Endothelial cell of umbilical vein (primary cell): Measurements from ENCODE around the gene MED16. TPM values are rescaled to one million over a fixed set of nuclear protein-coding genes. Genes with fewer than 3 reads are reported as not detected.

Source experiments
- BruUV-seq: library from RNA; stranded (reverse); fragments of 400-500 nt; replicated peaks from 2 replicates; lab custom pipeline; 2021; lab: Mats Ljungman, UMichigan
- CTCF ChIA-PET: fragments of 300-600, 350-600 bp; sonication (Branson Sonifier 250); formaldehyde crosslinking; loops from one replicate; lab custom pipeline; 2021; ENCODE audit warnings: antibody characterized with exemption, inconsistent platforms; lab: Charles Lee
- POLR2A ChIA-PET: fragments of 300-600, 350-600 bp; sonication (Branson Sonifier 250); formaldehyde crosslinking; loops from one replicate; lab custom pipeline; 2021; ENCODE audit warnings: antibody characterized with exemption, inconsistent platforms; lab: Charles Lee
- DNase-seq: peaks from one replicate; pipeline ENCODE4 v3.0.0-alpha.2; 2011; ENCODE audit warnings: low read depth, low spot score
- FAIRE-seq: peaks from 2 replicates; lab custom pipeline; 2011; peaks lifted over from hg19 to GRCh38; lab: Jason Lieb, UNC
- H2AFZ ChIP-seq: 2 replicates; pipeline ENCODE4 v1.6.0; 2012; ENCODE audit warnings: low read depth, low read length, control low read depth, inconsistent platforms
- H3K27ac ChIP-seq: 2 replicates; pipeline ENCODE4 v1.5.1; 2011; ENCODE audit warnings: low read depth, mild to moderate bottlenecking, control low read depth, low read length, moderate library complexity; ENCODE audit not compliant: insufficient read depth
- H3K27me3 ChIP-seq, 2 experiments: 2 replicates each; pipeline versions ENCODE4 v1.6.0 to v1.6.1; 2011; ENCODE audit warnings: low read length in 2 of 2, mixed read lengths in 1 of 2; ENCODE audit not compliant: control insufficient read depth in 2 of 2, insufficient read depth in 2 of 2
- H3K36me3 ChIP-seq, 2 experiments: 2 replicates in 1 of 2; 3 replicates in 1 of 2; pipeline ENCODE4 v1.5.1; 2011; ENCODE audit warnings: low read length in 2 of 2, mild to moderate bottlenecking in 1 of 2, moderate library complexity in 1 of 2; ENCODE audit not compliant: control insufficient read depth in 2 of 2, insufficient read depth in 2 of 2; ENCODE audit errors: extremely low read depth in 1 of 2
- H3K4me1 ChIP-seq: 3 replicates; pipeline ENCODE4 v1.5.1; 2011; ENCODE audit warnings: mild to moderate bottlenecking, low read length; ENCODE audit not compliant: control insufficient read depth, insufficient read depth; ENCODE audit errors: extremely low read depth
- H3K4me2 ChIP-seq: 2 replicates; pipeline ENCODE4 v1.6.1; 2011; ENCODE audit warnings: low read length, control low read depth, mixed read lengths; ENCODE audit not compliant: insufficient read depth
- H3K4me3 ChIP-seq, 3 experiments: fragments of 200-600 bp in 1 of 3; sonication (generic), shearing (Covaris generic) in 1 of 3; replicated peaks in 1 of 3; 2 replicates each; pipeline ENCODE4 v1.5.1; 2011 to 2016; ENCODE audit warnings: control low read depth in 3 of 3, low read length in 3 of 3, mild to moderate bottlenecking in 2 of 3, inconsistent platforms in 1 of 3, low read depth in 1 of 3, moderate library complexity in 1 of 3; ENCODE audit not compliant: insufficient read depth in 1 of 3
- H3K79me2 ChIP-seq: 2 replicates; pipeline ENCODE4 v1.6.0; 2012; ENCODE audit warnings: low read length, inconsistent platforms; ENCODE audit not compliant: control insufficient read depth, insufficient read depth
- H3K9ac ChIP-seq: replicated peaks from 2 replicates; pipeline ENCODE3; 2011; ENCODE audit warnings: low read length, control low read depth; ENCODE audit not compliant: insufficient read depth; ENCODE audit errors: extremely low read depth
- H3K9me1 ChIP-seq: replicated peaks from 3 replicates; pipeline ENCODE4 v1.6.0; 2011; ENCODE audit warnings: mild to moderate bottlenecking, low read length; ENCODE audit not compliant: control insufficient read depth, insufficient read depth; ENCODE audit errors: extremely low read depth
- H3K9me3 ChIP-seq: replicated peaks from 2 replicates; pipeline ENCODE4 v1.5.1; 2012; ENCODE audit warnings: low read length, inconsistent platforms; ENCODE audit not compliant: control insufficient read depth, insufficient read depth
- H4K20me1 ChIP-seq: replicated peaks from 2 replicates; pipeline ENCODE3; 2011; ENCODE audit warnings: mild to moderate bottlenecking, low read length; ENCODE audit not compliant: control insufficient read depth, insufficient read depth; ENCODE audit errors: extremely low read depth
- CTCF ChIP-seq, 2 donors: IDR thresholded peaks; 1 replicate in 1 of 2; 2 replicates in 1 of 2; pipeline ENCODE4 v1.5.1; 2011; ENCODE audit warnings: low read length in 2 of 2, mild to moderate bottlenecking in 2 of 2, moderate library complexity in 2 of 2, control low read depth in 1 of 2, inconsistent platforms in 1 of 2, low read depth in 1 of 2; ENCODE audit not compliant: insufficient read depth in 1 of 2; ENCODE audit errors: extremely low read depth in 1 of 2
- EZH2 ChIP-seq: IDR thresholded peaks from 2 replicates; pipeline ENCODE4 v1.6.1; 2012; ENCODE audit warnings: borderline replicate concordance, low read depth, mild to moderate bottlenecking, moderate library complexity, low read length, inconsistent platforms; ENCODE audit not compliant: severe bottlenecking
- FOS ChIP-seq: IDR thresholded peaks from 2 replicates; pipeline ENCODE4 v1.6.1; 2011; ENCODE audit warnings: mild to moderate bottlenecking, low read length, moderate library complexity, borderline replicate concordance; ENCODE audit not compliant: insufficient read depth
- GATA2 ChIP-seq: IDR thresholded peaks from 2 replicates; pipeline ENCODE4 v1.7.0; 2011; ENCODE audit warnings: low read depth, mild to moderate bottlenecking, moderate library complexity, mixed read lengths, low read length; ENCODE audit not compliant: insufficient read length, insufficient read depth
- JUN ChIP-seq: IDR thresholded peaks from 2 replicates; pipeline ENCODE4 v1.6.1; 2011; ENCODE audit warnings: borderline replicate concordance, low read depth; ENCODE audit not compliant: insufficient read length, insufficient read depth
- MAX ChIP-seq: IDR thresholded peaks from 2 replicates; pipeline ENCODE4 v1.6.1; 2011; ENCODE audit not compliant: insufficient read depth, insufficient read length
- MYC ChIP-seq: IDR thresholded peaks from one replicate; pipeline ENCODE4 v1.6.1; 2011; ENCODE audit warnings: mild to moderate bottlenecking, low read depth, low read length
- POLR2A ChIP-seq: IDR thresholded peaks from 2 replicates; pipeline ENCODE4 v1.6.1; 2012; ENCODE audit warnings: low read depth, mild to moderate bottlenecking, control low read depth, low read length
- POLR2AphosphoS5 ChIP-seq: IDR thresholded peaks from 2 replicates; pipeline ENCODE4 v1.6.1; 2012; ENCODE audit warnings: low read depth, mild to moderate bottlenecking, control low read depth, low read length, moderate library complexity; ENCODE audit not compliant: insufficient read depth
- dilution Hi-C: fragments of 300-500 bp; cut with MboI; formaldehyde crosslinking; loops from one replicate; pipeline ENCODE4 v1.15.0; 2019; ENCODE audit warnings: low sequenced_read_pairs; ENCODE audit not compliant: extremely low pct_ligation_motif_present
- intact Hi-C: fragments of 100-400 bp; cut with micrococcal nuclease; formaldehyde crosslinking; loops from one replicate; pipeline ENCODE4 v1.10.0; 2022
- polyA plus RNA-seq, 4 experiments: library from polyadenylated mRNA; depleted of rRNA in 3 of 4; stranded (reverse) in 3 of 4; unstranded in 1 of 4; fragments of >200 nt; gene quantifications; 2 replicates each; pipeline versions ENCODE4 v1.2.1 to v1.2.3, GENCODE V29; 2011 to 2012; ENCODE audit warnings: missing spikeins in 1 of 4
- total RNA-seq: library from RNA; stranded (reverse); gene quantifications from 2 replicates; pipeline ENCODE4 v1.2.3, GENCODE V29; 2021

MED16 gene
- total and polyA plus RNA-seq, 2 donors (not counting 3 experiments of a cell fraction or from before 2014, with no cell fraction given): 63.1 to 66.5 TPM

- Histone ChIP-seq H3K9me1 (no peaks in the 10 kb centered on the region), H4K20me1 (no peaks in the 10 kb centered on the region), H3K4me3 (no peak overlapping the region), H3K4me1 (peaks cover 15% of the 10 kb centered on the region), H3K27ac (peak overlapping the region; percentile 19), H3K36me3 (no peaks in the 10 kb centered on the region), H2AFZ (no peak overlapping the region), H3K27me3 (no peaks in the 10 kb centered on the region), H3K4me2 (no peak overlapping the region), H3K9ac (no peak overlapping the region), H3K79me2 (peaks cover 2% of the 10 kb centered on the region), H3K9me3 (no peaks in the 10 kb centered on the region)
- no peak for FAIRE-seq
- ChIA-PET POLR2A (no interaction called here), CTCF (interaction anchor here (0.8 to 1.3 kb wide), 3 partner anchors 11 to 50 kb away, joined by 3 to 7 read pairs (median 6); partner anchors contain the start of gene WDR18)
- no TSS peak for BruUV-seq
- intact Hi-C loops: loop anchor here (10.0 kb wide), 1 partner anchor 170 kb away; the partner anchor contains the start of gene GPX4
- no peak for DNase-seq
- TF ChIP-seq JUN (no peak), POLR2A (no peak), GATA2 (no peak), POLR2AphosphoS5 (no peak), FOS (no peak), EZH2 (no peak), MYC (no peak), CTCF (IDR thresholded peaks at IDR 0.05; ENCODE audit: extremely low read depth in 1 of 2, insufficient read depth in 1 of 2, low read depth in 1 of 2, low read length in 2 of 2) (no peak), MAX (no peak)
- dilution Hi-C loops: no loop called here
These were observed 41.3 kb upstream of the MED16 start for GRCh38 chr19:934197-934840.
